Hepatocyte (in vitro differentiated cells): ENCODE measurements around the gene PMM1.

Experiments
- CTCF ChIP-seq: fragments of 200-600 bp; sonication (generic); IDR thresholded peaks from 2 replicates; pipeline ENCODE4 v1.5.1; 2016; ENCODE audit warnings: antibody characterized with exemption, mild to moderate bottlenecking; ENCODE audit not compliant: poor library complexity
- EZH2 ChIP-seq: fragments of 200-600 bp; sonication (generic); IDR thresholded peaks from 2 replicates; pipeline ENCODE4 v1.6.1; 2016; ENCODE audit warnings: antibody characterized with exemption, mild to moderate bottlenecking, borderline replicate concordance

- no peak for TF ChIP-seq CTCF
- no peak for TF ChIP-seq EZH2
Observed at GRCh38 chr22:41565403-41566054, 24.1 kb downstream of the PMM1 start.
